HUES48 (cell line): ENCODE measurements around the gene BRIX1.
"Not testable (repeated sequence)": the region's sequence is repeated elsewhere in the genome, so short reads cannot be mapped to it uniquely, and the experiment has no call there.

Experiments
- H3K27ac ChIP-seq: one replicate; pipeline ENCODE4 v1.7.0; 2013; ENCODE audit warnings: low read depth, low read length, inconsistent platforms
- H3K27me3 ChIP-seq: 2 replicates; pipeline ENCODE4 v1.6.1; 2013; ENCODE audit warnings: mild to moderate bottlenecking, low read length; ENCODE audit not compliant: control insufficient read depth, insufficient read depth
- H3K36me3 ChIP-seq: 2 replicates; pipeline ENCODE4 v1.6.1; 2013; ENCODE audit warnings: low read length; ENCODE audit not compliant: control insufficient read depth, insufficient read depth
- H3K4me1 ChIP-seq: 2 replicates; pipeline ENCODE4 v1.6.1; 2013; ENCODE audit warnings: mild to moderate bottlenecking, low read length; ENCODE audit not compliant: control insufficient read depth, insufficient read depth
- H3K4me3 ChIP-seq: 2 replicates; pipeline ENCODE4 v1.5.1; 2013; ENCODE audit warnings: mild to moderate bottlenecking, low read depth, low read length
- H3K9ac ChIP-seq: 2 replicates; pipeline ENCODE4 v1.6.1; 2013; ENCODE audit warnings: mild to moderate bottlenecking, low read depth, low read length, moderate library complexity
- H3K9me3 ChIP-seq: 2 replicates; pipeline ENCODE4 v1.6.1; 2013; ENCODE audit warnings: low read length; ENCODE audit not compliant: control insufficient read depth, insufficient read depth

The BRIX1 gene

GRCh38 chr5:34968258-34968657 is 52.7 kb downstream of the BRIX1 start:
- Histone ChIP-seq H3K9ac (no peak overlapping the region), H3K4me1 (no peaks in the 10 kb centered on the region), H3K27ac (no peak overlapping the region), H3K9me3 (no peaks in the 10 kb centered on the region), H3K36me3 (no peaks in the 10 kb centered on the region), H3K27me3 (no peaks in the 10 kb centered on the region), H3K4me3 (no peak overlapping the region)

GRCh38 chr5:34970552-34970951 is 55.0 kb downstream of the BRIX1 start:
- no peak overlapping the region for H3K4me3 ChIP-seq

GRCh38 chr5:34971655-34972054 is 56.1 kb downstream of the BRIX1 start:
- not testable (repeated sequence) for H3K4me3 ChIP-seq, H3K27me3 ChIP-seq, H3K4me1 ChIP-seq, H3K27ac ChIP-seq, H3K36me3 ChIP-seq, H3K9me3 ChIP-seq, H3K9ac ChIP-seq

More at GRCh38 chr5:34970552-34970951, 55.0 kb downstream of the BRIX1 start:
- Histone ChIP-seq H3K36me3 (no peaks in the 10 kb centered on the region), H3K4me1 (no peaks in the 10 kb centered on the region), H3K9me3 (no peaks in the 10 kb centered on the region), H3K27me3 (no peaks in the 10 kb centered on the region), H3K9ac (no peak overlapping the region), H3K27ac (no peak overlapping the region)
